H1 (cell line): Measurements from ENCODE around the gene SSX4B. TPM values are rescaled to one million over a fixed set of nuclear protein-coding genes. Genes with fewer than 3 reads are reported as not detected.
"Not testable (repeated sequence)": the region's sequence is repeated elsewhere in the genome, so short reads cannot be mapped to it uniquely, and the experiment has no call there.

Source experiments
- CTCF ChIA-PET: fragments of 300-600 bp; sonication (Branson Sonifier 250); formaldehyde crosslinking; loops from one replicate; lab custom pipeline; 2021; ENCODE audit not compliant: partially characterized antibody; lab: Charles Lee
- POLR2A ChIA-PET: fragments of 300-600 bp; sonication (Branson Sonifier 250); formaldehyde crosslinking; loops from one replicate; lab custom pipeline; 2021; ENCODE audit warnings: inconsistent platforms; ENCODE audit not compliant: partially characterized antibody; lab: Charles Lee
- DNase-seq, 2 experiments: peaks; one replicate each; pipeline versions ENCODE4 v3.0.0 to v3.0.0-alpha.2; 2010 to 2022; ENCODE audit warnings: low spot score in 2 of 2, low read depth in 1 of 2, mixed read lengths in 1 of 2
- FAIRE-seq: peaks from 2 replicates; lab custom pipeline; 2011; peaks lifted over from hg19 to GRCh38; lab: Jason Lieb, UNC
- H2AFZ ChIP-seq: 2 replicates; pipeline ENCODE4 v1.8.1; 2012; ENCODE audit warnings: low read length, inconsistent platforms
- H2AK5ac ChIP-seq: 2 replicates; pipeline ENCODE4 v1.6.1; 2013; ENCODE audit warnings: low read depth, low read length
- H2BK120ac ChIP-seq: replicated peaks from 2 replicates; pipeline ENCODE3; 2013; ENCODE audit warnings: low read depth, low read length, inconsistent platforms
- H2BK12ac ChIP-seq: 2 replicates; pipeline ENCODE4 v1.6.1; 2013; ENCODE audit warnings: low read depth, low read length
- H2BK15ac ChIP-seq: 2 replicates; pipeline ENCODE4 v1.6.1; 2013; ENCODE audit warnings: low read length
- H2BK20ac ChIP-seq: 2 replicates; pipeline ENCODE4 v1.6.1; 2013; ENCODE audit warnings: low read length
- H2BK5ac ChIP-seq: 2 replicates; pipeline ENCODE4 v1.6.1; 2013; ENCODE audit warnings: low read depth, low read length
- H3K14ac ChIP-seq: 2 replicates; pipeline ENCODE4 v1.6.1; 2013; ENCODE audit warnings: inconsistent platforms; ENCODE audit not compliant: insufficient read length
- H3K18ac ChIP-seq: 2 replicates; pipeline ENCODE4 v1.6.1; 2013; ENCODE audit warnings: low read length; ENCODE audit errors: extremely low read depth
- H3K23ac ChIP-seq: 2 replicates; pipeline ENCODE4 v1.6.1; 2013; ENCODE audit warnings: inconsistent platforms; ENCODE audit not compliant: insufficient read length
- H3K23me2 ChIP-seq: 2 replicates; pipeline ENCODE4 v1.6.1; 2013; ENCODE audit warnings: low read depth, low read length
- H3K27ac ChIP-seq: 2 replicates; pipeline ENCODE4 v1.6.1; 2011; ENCODE audit warnings: low read depth, low read length, inconsistent platforms
- H3K27me3 ChIP-seq, 4 experiments: replicated peaks in 1 of 4; 1 replicate in 1 of 4; 2 replicates in 3 of 4; pipeline versions ENCODE4 v1.6.1 to v1.8.1; 2011 to 2013; ENCODE audit warnings: low read length in 3 of 4, mild to moderate bottlenecking in 3 of 4, inconsistent platforms in 2 of 4, mixed read lengths in 2 of 4, moderate library complexity in 1 of 4; ENCODE audit not compliant: control insufficient read depth in 3 of 4, insufficient read depth in 3 of 4; ENCODE audit errors: extremely low read depth in 1 of 4
- H3K36me3 ChIP-seq, 4 experiments: 2 replicates each; pipeline versions ENCODE4 v1.6.1 to v1.8.1; 2011 to 2013; ENCODE audit warnings: mild to moderate bottlenecking in 4 of 4, low read length in 3 of 4, moderate library complexity in 2 of 4, control low read depth in 1 of 4, inconsistent platforms in 1 of 4; ENCODE audit not compliant: insufficient read depth in 4 of 4, control insufficient read depth in 2 of 4
- H3K4ac ChIP-seq: replicated peaks from 2 replicates; pipeline ENCODE3; 2013; ENCODE audit warnings: low read length, low read depth, mixed read lengths, inconsistent platforms; ENCODE audit not compliant: insufficient read length
- H3K4me1 ChIP-seq, 4 experiments: replicated peaks in 1 of 4; 1 replicate in 1 of 4; 2 replicates in 3 of 4; pipeline versions ENCODE4 v1.6.1 to v1.8.1; 2011 to 2013; ENCODE audit warnings: low read length in 3 of 4, inconsistent platforms in 2 of 4, mixed read lengths in 1 of 4; ENCODE audit not compliant: insufficient read depth in 4 of 4, control insufficient read depth in 3 of 4
- H3K4me2 ChIP-seq, 2 experiments: 2 replicates each; pipeline versions ENCODE4 v1.6.1 to v1.8.1; 2011 to 2013; ENCODE audit warnings: low read depth in 2 of 2, low read length in 2 of 2, control low read depth in 1 of 2, inconsistent platforms in 1 of 2, mild to moderate bottlenecking in 1 of 2; ENCODE audit not compliant: insufficient read depth in 1 of 2
- H3K4me3 ChIP-seq, 4 experiments: fragments of 200-600, 300-600 bp in 1 of 4; sonication (generic), shearing (Covaris generic), sonication (Bioruptor Twin) in 1 of 4; 2 replicates each; pipeline versions ENCODE4 v1.5.1 to v1.8.1; 2011 to 2016; ENCODE audit warnings: low read length in 4 of 4, low read depth in 3 of 4, control low read depth in 2 of 4, inconsistent platforms in 2 of 4, mild to moderate bottlenecking in 2 of 4, mixed read lengths in 1 of 4, moderate library complexity in 1 of 4; ENCODE audit not compliant: insufficient read depth in 2 of 4; ENCODE audit errors: extremely low read depth in 1 of 4
- H3K56ac ChIP-seq: replicated peaks from 2 replicates; pipeline ENCODE3; 2013; ENCODE audit warnings: low read depth, mild to moderate bottlenecking, mixed read lengths, low read length, inconsistent platforms; ENCODE audit not compliant: insufficient read length
- H3K79me1 ChIP-seq: 2 replicates; pipeline ENCODE4 v1.6.1; 2013; ENCODE audit warnings: low read depth, low read length, control low read depth
- H3K79me2 ChIP-seq, 2 experiments: 2 replicates each; pipeline versions ENCODE4 v1.6.1 to v1.8.1; 2012 to 2013; ENCODE audit warnings: low read length in 2 of 2, mild to moderate bottlenecking in 2 of 2, inconsistent platforms in 1 of 2; ENCODE audit not compliant: insufficient read depth in 2 of 2, control insufficient read depth in 1 of 2
- H3K9ac ChIP-seq, 4 experiments: replicated peaks in 1 of 4; 1 replicate in 1 of 4; 2 replicates in 3 of 4; pipeline versions ENCODE4 v1.6.1 to v1.8.1; 2011 to 2013; ENCODE audit warnings: low read depth in 3 of 4, low read length in 3 of 4, control low read depth in 2 of 4, mild to moderate bottlenecking in 2 of 4, moderate library complexity in 2 of 4, inconsistent platforms in 1 of 4; ENCODE audit errors: extremely low read depth in 1 of 4
- H3K9me3 ChIP-seq, 2 experiments: 2 replicates each; pipeline versions ENCODE4 v1.6.1 to v1.8.1; 2012 to 2013; ENCODE audit warnings: mild to moderate bottlenecking in 2 of 2, moderate library complexity in 2 of 2, control low read depth in 1 of 2, inconsistent platforms in 1 of 2, low read depth in 1 of 2, low read length in 1 of 2, mixed read lengths in 1 of 2; ENCODE audit not compliant: insufficient read depth in 2 of 2
- H4K20me1 ChIP-seq, 2 experiments: replicated peaks in 1 of 2; 2 replicates each; pipeline versions ENCODE3 to v1.8.1; 2011 to 2013; ENCODE audit warnings: inconsistent platforms in 2 of 2, low read length in 2 of 2, mild to moderate bottlenecking in 1 of 2; ENCODE audit not compliant: insufficient read depth in 2 of 2, control insufficient read depth in 1 of 2
- H4K5ac ChIP-seq: 2 replicates; pipeline ENCODE4 v1.6.1; 2013; ENCODE audit warnings: low read length, low read depth, mixed read lengths, inconsistent platforms; ENCODE audit not compliant: insufficient read length
- H4K8ac ChIP-seq: 2 replicates; pipeline ENCODE4 v1.8.0; 2013; ENCODE audit warnings: mild to moderate bottlenecking, moderate library complexity, low read length, inconsistent platforms; ENCODE audit not compliant: insufficient read depth; ENCODE audit errors: extremely low read depth
- H4K91ac ChIP-seq: replicated peaks from 2 replicates; pipeline ENCODE3; 2013; ENCODE audit warnings: low read length, mixed read lengths, inconsistent platforms; ENCODE audit not compliant: insufficient read length
- WGBS, 2 experiments: shearing (Covaris generic) in 1 of 2; methylation state at CpG; one replicate each; pipeline versions ENCODE4 v1.1.6 to v1.1.7; 2013 to 2015; ENCODE audit warnings: low lambda C conversion rate in 2 of 2, mixed read lengths in 2 of 2, inconsistent platforms in 1 of 2, low coverage in 1 of 2, missing lambda C conversion rate in 1 of 2; ENCODE audit not compliant: insufficient replicate concordance in 2 of 2, insufficient coverage in 1 of 2, insufficient read length in 1 of 2; ENCODE audit errors: extremely low coverage in 1 of 2, missing lambda C conversion rate in 1 of 2; 5-methylcytosine and 5-hydroxymethylcytosine counted together
- polyA plus RNA-seq, 7 experiments: library from polyadenylated mRNA; depleted of rRNA in 3 of 7; stranded (reverse) in 5 of 7; unstranded in 2 of 7; fragments of >200 nt in 5 of 7; fragments of 200-250 nt in 2 of 7; gene quantifications; 1 replicate in 5 of 7; 2 replicates in 1 of 7; 4 replicates in 1 of 7; pipeline versions ENCODE4 v1.2.1 to v1.2.3, GENCODE V29; 2011 to 2013; ENCODE audit warnings: missing spikeins in 2 of 7, mixed read lengths in 2 of 7
- total RNA-seq: library from RNA; stranded (reverse); fragmentation: NEBNext Ultra II Directional; extraction: Animal tissue kit (Norgen Biotek cat#: 25700); gene quantifications from 2 replicates; pipeline ENCODE4 v1.2.1, GENCODE V29; 2021

SSX4B gene
- total and polyA plus RNA-seq, 2 of the 8 experiments (the other 6 are each of a cell fraction or from before 2014, with no cell fraction given) = 0.26 to 0.32 TPM

DNA sequence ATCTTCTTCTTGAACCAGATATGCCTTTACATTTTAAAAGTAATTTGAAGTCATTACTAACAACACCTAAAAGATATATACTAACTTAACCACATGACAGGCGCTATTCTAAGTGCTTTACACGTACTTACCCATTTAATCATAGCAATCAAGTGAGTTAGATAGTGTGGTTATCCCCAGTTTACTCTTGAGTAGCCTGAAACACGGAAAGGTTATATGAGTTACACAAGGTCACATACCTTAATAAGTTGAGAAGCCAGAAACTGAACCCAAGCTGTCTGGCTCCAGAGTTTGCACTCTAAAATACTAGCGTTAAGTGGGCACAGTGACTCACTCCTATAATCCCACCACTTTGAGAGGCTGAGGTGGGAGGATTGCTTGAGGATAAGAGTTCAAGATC lies 18.4 kb upstream of the SSX4B start:
- H4K8ac ChIP-seq, H2BK5ac ChIP-seq, H3K9ac ChIP-seq, H3K4me1 ChIP-seq, H3K79me2 ChIP-seq, H3K14ac ChIP-seq, DNase-seq, H3K27ac ChIP-seq, H3K36me3 ChIP-seq, H2AK5ac ChIP-seq, H3K23ac ChIP-seq, H3K79me1 ChIP-seq, H2BK120ac ChIP-seq, H4K5ac ChIP-seq, H3K27me3 ChIP-seq, H2AFZ ChIP-seq, H3K18ac ChIP-seq, H2BK12ac ChIP-seq, POLR2A ChIA-PET, H4K20me1 ChIP-seq, H2BK20ac ChIP-seq, CTCF ChIA-PET, H3K4me2 ChIP-seq, H3K4me3 ChIP-seq, H3K4ac ChIP-seq, H3K9me3 ChIP-seq, H4K91ac ChIP-seq, FAIRE-seq, H2BK15ac ChIP-seq, H3K56ac ChIP-seq, H3K23me2 ChIP-seq: not testable (repeated sequence)
- WGBS, 2 experiments = 93% methylated on average over 4 of the region's 4 CpGs; no CpG with 5 or more reads in 1 of the 2 experiments
